HG02588 (cell line): ENCODE measurements around the gene TM4SF20.

Experiments
- ATAC-seq: cut with Tn5 transposase; IDR thresholded peaks from one replicate; pipeline ENCODE4 v1.9.1; 2021; ENCODE audit warnings: mild to moderate bottlenecking, moderate library complexity; ENCODE audit not compliant: unreplicated experiment

TM4SF20 gene

GRCh38 chr2:227379095-227379494 is at the start of gene TM4SF20:
Gene TM4SF20, minus strand, starts transcription at chr2:227379306. Its CDS starts 38 bp downstream, at chr2:227379268.
- ATAC-seq: no peak

- ATAC-seq: no peak
Observed at GRCh38 chr2:227428731-227429285, 49.7 kb upstream of the TM4SF20 start.

GRCh38 chr2:227423656-227424499 is 44.8 kb upstream of the TM4SF20 start:
- ATAC-seq: no peak

- ATAC-seq: no peak
Observed at GRCh38 chr2:227420087-227421052, 41.3 kb upstream of the TM4SF20 start.

GRCh38 chr2:227416701-227417100 is 37.6 kb upstream of the TM4SF20 start:
- ATAC-seq: no peak

- no peak for ATAC-seq
Observed at GRCh38 chr2:227415538-227416424, 36.7 kb upstream of the TM4SF20 start.

- ATAC-seq: no peak
Observed at GRCh38 chr2:227414846-227415245, 35.7 kb upstream of the TM4SF20 start.

GRCh38 chr2:227413371-227413770 is 34.3 kb upstream of the TM4SF20 start:
- no peak for ATAC-seq

GRCh38 chr2:227412877-227413276 is 33.8 kb upstream of the TM4SF20 start:
- ATAC-seq: no peak

GRCh38 chr2:227411990-227412350 is 32.9 kb upstream of the TM4SF20 start:
- no peak for ATAC-seq

- peak; percentile 83 for ATAC-seq
Observed at GRCh38 chr2:227411320-227411989, 32.3 kb upstream of the TM4SF20 start.

GRCh38 chr2:227410191-227410590 is 31.1 kb upstream of the TM4SF20 start:
- ATAC-seq: no peak

GRCh38 chr2:227407591-227408151 is 28.6 kb upstream of the TM4SF20 start:
- ATAC-seq: no peak

- ATAC-seq: no peak
Observed at GRCh38 chr2:227406177-227407031, 27.3 kb upstream of the TM4SF20 start.

- ATAC-seq: no peak
Observed at GRCh38 chr2:227404585-227405271, 25.6 kb upstream of the TM4SF20 start.

GRCh38 chr2:227402959-227403358 is 23.9 kb upstream of the TM4SF20 start:
- ATAC-seq: no peak

GRCh38 chr2:227402321-227402720 is 23.2 kb upstream of the TM4SF20 start:
- no peak for ATAC-seq

GRCh38 chr2:227401550-227401949 is 22.4 kb upstream of the TM4SF20 start:
- no peak for ATAC-seq
